Esophagus muscularis mucosa (tissue), 4 donors: ENCODE results near the gene GFI1B. TPM values are rescaled to one million over a fixed set of nuclear protein-coding genes. Genes with fewer than 3 reads are reported as not detected.

Experiments
- DNase-seq: peaks from one replicate; pipeline ENCODE4 v3.0.0-alpha.2; 2017; ENCODE audit errors: extremely low spot score
- H3K27ac ChIP-seq, 4 donors: fragments of 200-600 bp; sonication (generic); replicated peaks in 1 of 4; 1 replicate in 3 of 4; 2 replicates in 1 of 4; pipeline ENCODE4 v1.5.1; 2016 to 2019; ENCODE audit warnings: mild to moderate bottlenecking in 1 of 4
- H3K27me3 ChIP-seq, 4 donors: fragments of 200-600 bp; sonication (generic); one replicate each; pipeline versions ENCODE4 v1.5.1 to v1.6.0; 2016 to 2019
- H3K36me3 ChIP-seq, 4 donors: fragments of 200-600 bp; sonication (generic); one replicate each; pipeline ENCODE4 v1.5.1; 2016 to 2019
- H3K4me1 ChIP-seq, 4 donors: fragments of 200-600 bp; sonication (generic); one replicate each; pipeline ENCODE4 v1.5.1; 2016 to 2019
- H3K4me3 ChIP-seq, 4 donors: fragments of 200-600 bp; sonication (generic); 1 replicate in 2 of 4; 2 replicates in 2 of 4; pipeline ENCODE4 v1.5.1; 2016 to 2019; ENCODE audit warnings: mild to moderate bottlenecking in 4 of 4, moderate library complexity in 1 of 4
- H3K9me3 ChIP-seq, 4 donors: fragments of 200-600 bp; sonication (generic); 1 replicate in 3 of 4; 2 replicates in 1 of 4; pipeline ENCODE4 v1.5.1; 2016 to 2019
- CTCF ChIP-seq, 3 experiments: fragments of 200-600 bp in 2 of 3; fragments of 450-650 bp in 1 of 3; sonication (generic) in 2 of 3; IDR thresholded peaks; one replicate each; pipeline ENCODE4 v1.5.1; 2017 to 2019; ENCODE audit warnings: antibody characterized with exemption in 3 of 3, mild to moderate bottlenecking in 2 of 3, moderate library complexity in 1 of 3
- EP300 ChIP-seq: sonication (generic); formaldehyde crosslinking; IDR thresholded peaks from one replicate; pipeline ENCODE4 v1.6.1; 2017; ENCODE audit warnings: antibody characterized with exemption
- POLR2A ChIP-seq: fragments of 450-650 bp; IDR thresholded peaks from one replicate; pipeline ENCODE4 v1.6.1; 2017; ENCODE audit warnings: antibody characterized with exemption, moderate library complexity, mild to moderate bottlenecking, low read depth
- POLR2AphosphoS5 ChIP-seq, 2 donors: sonication (generic); formaldehyde crosslinking; IDR thresholded peaks; one replicate each; pipeline ENCODE4 v1.6.1; 2017; ENCODE audit warnings: antibody characterized with exemption in 2 of 2
- WGBS: methylation state at CpG from one replicate; pipeline ENCODE4 v1.1.5; 2018; 5-methylcytosine and 5-hydroxymethylcytosine counted together
- intact Hi-C: fragments of 100-400 bp; cut with DNase I; formaldehyde crosslinking; loops from one replicate; pipeline ENCODE4 v1.15.1; 2023
- total RNA-seq, 4 donors: library from RNA; depleted of rRNA; stranded (reverse); fragments of >200 nt; gene quantifications; one replicate each; pipeline versions ENCODE4 v1.1.0 to v1.2.1, GENCODE V29; 2016

Gene GFI1B
- total RNA-seq, 4 donors from 2014 or later: 0.17 TPM; not detected in 3

DNA sequence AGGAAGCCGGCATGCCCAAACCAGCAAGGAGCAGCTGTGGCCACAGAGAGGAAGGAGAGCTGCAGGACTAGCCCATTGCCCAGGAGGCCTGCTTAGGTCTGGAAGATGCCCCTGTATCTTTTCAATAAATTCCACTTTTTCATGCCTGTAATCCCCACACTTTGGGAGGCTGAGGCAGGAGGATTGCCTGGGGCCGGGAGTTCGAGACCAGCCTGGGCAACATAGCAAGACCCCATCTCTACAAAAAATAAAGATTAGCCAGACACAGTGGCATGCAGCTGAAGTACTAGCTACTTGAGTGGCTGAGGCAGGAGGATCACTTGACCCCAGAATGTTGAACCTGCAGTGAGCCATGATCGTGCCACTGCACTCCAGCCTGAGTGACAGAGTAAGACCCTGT lies 28.8 kb upstream of the GFI1B start:
- peaks cover 6 to 11% (median 9%) of the 10 kb centered on the region in 4 donors for H3K4me1 ChIP-seq
- 91% methylated on average over 4 of the region's 4 CpGs for WGBS
- intact Hi-C loops: loop anchor here (5.0 to 10.0 kb wide), 2 partner anchors 72 to 75 kb away; partner anchors contain the start of genes AK8 and SPACA9
- H3K4me3 ChIP-seq: no peak overlapping the region
- H3K27ac ChIP-seq: no peak overlapping the region
- TF ChIP-seq POLR2A: no peak
- TF ChIP-seq POLR2AphosphoS5 (IDR thresholded peaks at IDR 0.05): no peak
- TF ChIP-seq CTCF (IDR thresholded peaks at IDR 0.05): no peak
- no peak for TF ChIP-seq EP300
- H3K36me3 ChIP-seq: no peaks in the 10 kb centered on the region
- H3K9me3 ChIP-seq: peaks cover 0 to 4% (median 3%) of the 10 kb centered on the region in 4 donors
- H3K27me3 ChIP-seq: no peaks in the 10 kb centered on the region
- DNase-seq: no peak

- Histone ChIP-seq H3K27ac (no peak overlapping the region), H3K4me3 (no peak overlapping the region), H3K27me3 (no peaks in the 10 kb centered on the region), H3K36me3 (no peaks in the 10 kb centered on the region), H3K9me3 (peaks cover 0 to 16% (median 15%) of the 10 kb centered on the region in 4 donors), H3K4me1 (no peaks in the 10 kb centered on the region)
- intact Hi-C loops: no loop called here
- TF ChIP-seq POLR2AphosphoS5 (IDR thresholded peaks at IDR 0.05) (no peak), POLR2A (no peak), EP300 (no peak)
- DNase-seq: no peak
- 73% methylated on average over 2 of the region's 2 CpGs for WGBS
These were observed 23.4 kb upstream of the GFI1B start for GRCh38 chr9:132955123-132955522.

DNA sequence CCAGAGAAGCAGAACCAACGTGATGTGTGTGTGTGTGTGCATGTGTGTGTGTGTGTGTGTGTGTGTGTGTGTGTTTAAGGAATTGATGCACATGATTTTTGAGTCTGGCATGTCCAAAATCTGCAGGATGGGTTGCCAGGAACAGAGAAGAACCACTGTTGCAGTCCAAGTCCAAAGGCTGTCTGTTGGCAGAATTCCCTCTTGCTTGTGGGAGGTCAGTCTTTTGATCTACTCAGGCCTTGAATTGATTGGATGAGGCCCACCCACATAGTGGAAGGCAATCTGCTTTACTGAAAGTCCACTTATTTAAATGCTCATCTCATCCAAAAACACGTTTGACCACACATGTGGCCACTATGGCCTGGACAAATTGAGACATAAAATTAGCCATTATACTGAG lies 22.7 kb upstream of the GFI1B start:
- Histone ChIP-seq H3K36me3 (no peaks in the 10 kb centered on the region), H3K9me3 (peaks cover 0 to 16% (median 15%) of the 10 kb centered on the region in 4 donors), H3K4me1 (no peaks in the 10 kb centered on the region), H3K4me3 (no peak overlapping the region), H3K27ac (no peak overlapping the region), H3K27me3 (no peaks in the 10 kb centered on the region)
- no peak for DNase-seq
- TF ChIP-seq EP300 (no peak), POLR2AphosphoS5 (IDR thresholded peaks at IDR 0.05) (no peak), CTCF (IDR thresholded peaks at IDR 0.05) (no peak), POLR2A (no peak)
- intact Hi-C loops: no loop called here
- 58% methylated on average over 2 of the region's 2 CpGs for WGBS

- H3K9me3 ChIP-seq: peaks cover 0 to 16% (median 15%) of the 10 kb centered on the region in 4 donors
- no peak for DNase-seq
- H3K27me3 ChIP-seq: peaks cover 0 to 3% (median 0%) of the 10 kb centered on the region in 4 donors
- no peak overlapping the region for H3K27ac ChIP-seq
- H3K4me1 ChIP-seq: no peaks in the 10 kb centered on the region
- WGBS: 75% methylated on average over 6 of the region's 6 CpGs
- H3K36me3 ChIP-seq: no peaks in the 10 kb centered on the region
- intact Hi-C loops: no loop called here
- H3K4me3 ChIP-seq: no peak overlapping the region
- TF ChIP-seq EP300 (no peak), POLR2AphosphoS5 (IDR thresholded peaks at IDR 0.05) (no peak), POLR2A (no peak), CTCF (IDR thresholded peaks at IDR 0.05) (no peak)
These were observed 20.7 kb upstream of the GFI1B start for GRCh38 chr9:132957805-132958204.

DNA sequence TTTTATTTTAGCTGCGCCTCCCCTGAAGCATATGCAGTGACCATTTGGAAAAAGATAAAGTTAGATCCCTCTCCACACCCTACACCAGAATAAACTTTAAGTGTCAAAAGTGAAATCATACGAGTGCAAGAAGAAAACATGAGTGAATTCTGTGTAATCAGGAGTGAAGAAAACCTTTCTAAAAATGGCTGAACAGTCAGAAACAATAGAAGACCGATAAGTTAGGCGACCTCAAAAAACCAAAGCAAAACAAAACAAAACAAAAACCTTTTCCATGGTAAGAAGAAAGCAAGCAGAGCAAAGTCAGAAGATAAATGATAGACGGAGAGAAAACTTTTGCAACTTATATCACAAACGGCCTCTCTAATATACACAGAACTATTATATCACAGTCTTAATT lies 17.5 kb upstream of the GFI1B start:
- TF ChIP-seq CTCF (IDR thresholded peaks at IDR 0.05) (no peak), POLR2A (no peak), EP300 (no peak), POLR2AphosphoS5 (IDR thresholded peaks at IDR 0.05) (no peak)
- Histone ChIP-seq H3K27ac (no peak overlapping the region), H3K36me3 (no peaks in the 10 kb centered on the region), H3K4me1 (no peaks in the 10 kb centered on the region), H3K27me3 (peaks cover 0 to 26% (median 0%) of the 10 kb centered on the region in 4 donors), H3K9me3 (peaks cover 0 to under 1% (median under 1%) of the 10 kb centered on the region in 4 donors), H3K4me3 (no peak overlapping the region)
- DNase-seq: no peak
- intact Hi-C loops: no loop called here
- 84% methylated on average over 6 of the region's 6 CpGs for WGBS
